Measurements from ENCODE around the gene C1GALT1. TPM values are rescaled to one million over a fixed set of nuclear protein-coding genes. Genes with fewer than 3 reads are reported as not detected.

C1GALT1 gene
- total RNA-seq, 2 experiments from 2014 or later, result 39.0 to 39.5 TPM

- no peaks in the 10 kb centered on the region for H3K36me3 Mint-ChIP-seq (ENCODE audit: low read depth)
- ATAC-seq (no peak), DNase-seq (no peak)
- intact Hi-C loops (cut with micrococcal nuclease), result no loop called here
- ChIA-PET POLR2A (no interaction called here), CTCF (no interaction called here)
- H3K27ac Mint-ChIP-seq, result no peak overlapping the region
- no peaks in the 10 kb centered on the region for H3K9me3 Mint-ChIP-seq
- no peak overlapping the region for H3K4me3 Mint-ChIP-seq
- H3K27me3 Mint-ChIP-seq, result no peaks in the 10 kb centered on the region
- no peaks in the 10 kb centered on the region for H3K4me1 Mint-ChIP-seq (ENCODE audit: low read depth)
- no peak for TF ChIP-seq CTCF (IDR thresholded peaks at IDR 0.05)
These were observed 110.7 kb downstream of the C1GALT1 start for GRCh38 chr7:7293092-7293491.

GRCh38 chr7:7294911-7295310 lies 112.6 kb downstream of the C1GALT1 start:
- Mint-ChIP-seq H3K27me3 (no peaks in the 10 kb centered on the region), H3K4me3 (no peak overlapping the region), H3K27ac (no peak overlapping the region), H3K36me3 (ENCODE audit: low read depth) (no peaks in the 10 kb centered on the region), H3K4me1 (ENCODE audit: low read depth) (no peaks in the 10 kb centered on the region), H3K9me3 (no peaks in the 10 kb centered on the region)
- no peak for TF ChIP-seq CTCF (IDR thresholded peaks at IDR 0.05)
- CTCF ChIA-PET, result no interaction called here
- ATAC-seq (no peak), DNase-seq (no peak)
- POLR2A ChIA-PET, result no interaction called here
- intact Hi-C loops (cut with micrococcal nuclease), result no loop called here

All from activated CD8-positive, alpha-beta T cell treated with anti-CD3 and anti-CD28 coated beads for 36 hours (primary cell).